NCI-H1694 treated with DMSO at 0.1 percent for 48 hours (cell line): Measurements from ENCODE around the gene MORN1.

Experiments
- DNase-seq: peaks from one replicate; lab custom pipeline; 2025; lab: John Stamatoyannopoulos, UW

The MORN1 gene

DNA sequence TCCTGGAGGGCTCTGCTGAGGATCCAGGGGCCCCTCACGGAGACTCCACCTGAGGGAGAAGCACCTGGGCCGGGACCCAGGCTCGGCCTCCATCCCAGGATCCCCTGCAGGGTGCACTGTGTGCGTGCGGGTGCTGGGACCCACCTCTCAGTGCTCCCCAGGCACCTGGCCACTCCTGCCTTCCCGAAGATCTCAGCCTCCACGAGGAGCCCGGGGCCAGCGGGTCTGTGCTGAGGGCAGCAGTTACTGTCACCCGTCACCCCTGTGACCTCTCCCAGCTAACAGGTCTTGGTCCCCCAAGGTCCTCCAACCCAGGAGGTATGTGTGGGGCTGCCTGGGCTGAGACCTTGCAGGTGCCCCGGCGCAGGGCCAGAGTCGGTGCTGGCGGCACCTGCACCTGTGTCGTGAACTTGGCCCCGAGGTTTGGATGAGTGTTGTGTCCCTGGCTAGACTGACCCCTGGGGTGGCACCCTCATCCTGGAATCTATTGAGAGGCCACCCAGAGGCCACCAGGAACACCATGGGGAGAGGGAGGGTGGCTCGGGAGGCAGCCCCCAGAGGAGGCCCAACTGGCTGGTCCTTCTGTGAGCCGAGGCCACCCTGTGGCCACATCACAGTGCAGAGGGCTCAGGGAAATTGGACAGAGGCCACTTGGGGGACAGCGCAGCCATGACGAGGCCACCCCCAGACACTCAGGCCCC is 17.7 kb downstream of the MORN1 start:
- DNase-seq = no peak

DNA sequence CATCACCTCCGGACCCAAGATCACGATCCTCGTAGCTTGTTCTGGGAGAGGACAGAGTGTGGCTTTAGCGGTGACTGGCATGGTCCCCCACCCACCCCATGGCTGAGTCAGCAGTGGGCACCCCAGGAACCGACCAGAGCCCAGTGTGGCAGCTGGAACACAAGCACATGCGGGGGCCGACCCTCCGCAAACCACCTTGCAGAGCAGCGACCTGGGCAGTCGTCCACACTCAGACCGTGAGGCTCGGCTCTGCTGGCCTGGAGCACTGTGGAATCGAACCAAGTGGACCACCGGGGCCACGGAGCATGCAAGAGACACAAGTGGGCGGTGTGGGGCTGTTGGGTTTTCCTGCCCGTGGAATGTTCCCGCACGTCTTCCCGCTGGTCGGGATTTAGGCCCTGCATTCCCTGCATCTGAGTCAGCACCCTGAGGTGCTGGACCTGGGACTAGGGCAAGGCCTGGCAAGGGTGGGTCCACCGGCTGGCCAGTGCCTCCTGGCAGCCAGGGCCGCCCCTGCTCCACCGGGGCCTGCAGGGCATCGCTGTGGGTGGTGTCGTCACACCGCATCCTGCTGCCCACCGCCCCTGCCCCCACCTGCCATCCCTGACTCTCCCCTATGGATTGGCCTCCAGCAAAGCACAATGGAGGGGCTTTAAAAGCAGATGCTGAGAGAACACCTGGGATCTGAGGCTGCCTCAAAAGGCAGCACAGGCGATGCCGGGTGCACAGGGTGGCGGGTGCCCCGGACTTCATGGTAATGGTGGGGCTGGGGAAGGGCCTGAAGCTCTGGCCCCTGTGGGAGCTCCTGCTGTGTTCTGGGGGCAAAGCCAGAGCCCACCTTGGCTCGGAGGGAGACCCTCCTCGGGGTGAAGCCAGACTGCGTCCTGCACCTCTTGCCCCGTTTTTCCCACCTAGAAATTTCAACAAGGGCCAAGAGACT is 18.5 kb downstream of the MORN1 start:
- no peak for DNase-seq

DNA sequence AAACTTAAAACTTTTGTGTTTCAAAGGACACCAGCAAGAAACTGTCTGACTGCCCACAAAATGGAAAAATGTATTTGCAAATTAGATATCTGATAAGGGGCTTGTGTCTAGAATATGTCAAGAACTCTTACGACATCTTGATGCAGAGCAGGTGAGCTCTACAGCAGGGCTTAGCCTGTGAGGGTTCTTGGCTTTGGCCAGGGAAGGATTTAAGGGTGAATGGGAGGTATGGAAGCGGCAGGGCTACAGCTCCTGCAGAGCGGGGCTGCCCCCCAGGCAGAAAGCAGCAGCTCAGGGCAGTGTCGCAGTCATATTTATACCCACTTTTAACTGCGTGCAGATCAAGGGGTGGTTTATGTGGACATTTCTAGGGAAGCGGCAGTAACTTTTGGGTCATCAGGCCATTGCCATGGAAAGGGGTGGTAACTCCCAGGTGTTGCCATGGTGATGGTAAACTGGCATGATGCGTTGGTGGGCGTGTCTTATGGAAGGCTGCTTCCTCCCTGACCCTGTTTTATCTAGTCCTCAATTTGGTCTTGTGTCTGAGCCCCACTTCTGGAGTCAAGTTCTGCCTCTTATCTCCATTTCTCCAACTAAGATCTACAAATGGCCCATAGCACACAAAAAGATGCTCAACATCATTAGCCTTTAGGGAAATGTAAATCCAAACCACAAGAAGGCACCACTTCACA is 23.2 kb downstream of the MORN1 start:
- no peak for DNase-seq

DNA sequence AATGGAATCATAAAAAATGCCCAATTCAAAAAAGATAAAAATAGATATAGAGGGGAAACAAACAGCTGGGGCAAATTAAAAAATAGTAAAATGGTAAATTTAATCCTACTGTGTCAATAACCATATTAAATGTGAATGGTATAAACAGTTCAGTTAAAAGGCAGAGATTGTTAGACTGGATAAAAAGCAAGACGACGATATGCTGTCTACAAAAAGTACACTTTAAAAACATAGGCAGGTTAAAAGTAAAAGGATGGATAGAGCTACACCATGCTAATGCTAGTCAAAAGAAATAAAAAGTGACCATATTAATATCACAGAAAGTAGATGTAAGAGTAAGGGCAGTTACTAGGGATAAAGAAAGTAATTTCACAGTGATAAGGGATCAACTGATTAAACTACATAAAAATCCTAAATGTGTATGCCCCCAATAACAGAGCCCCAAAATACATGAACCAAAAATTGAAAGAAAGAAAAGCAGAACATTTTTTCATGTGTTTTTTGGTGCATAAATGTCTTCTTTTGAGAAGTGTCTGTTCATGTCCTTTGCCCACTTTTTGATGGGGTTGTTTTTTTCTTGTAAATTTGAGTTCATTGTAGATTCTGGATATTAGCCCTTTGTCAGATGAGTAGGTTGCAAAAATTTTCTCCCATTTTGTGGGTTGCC is 27.4 kb downstream of the MORN1 start:
- no peak for DNase-seq

- no peak for DNase-seq
Measured at GRCh38 chr1:2360588-2361364, 30.6 kb downstream of the MORN1 start.

DNA sequence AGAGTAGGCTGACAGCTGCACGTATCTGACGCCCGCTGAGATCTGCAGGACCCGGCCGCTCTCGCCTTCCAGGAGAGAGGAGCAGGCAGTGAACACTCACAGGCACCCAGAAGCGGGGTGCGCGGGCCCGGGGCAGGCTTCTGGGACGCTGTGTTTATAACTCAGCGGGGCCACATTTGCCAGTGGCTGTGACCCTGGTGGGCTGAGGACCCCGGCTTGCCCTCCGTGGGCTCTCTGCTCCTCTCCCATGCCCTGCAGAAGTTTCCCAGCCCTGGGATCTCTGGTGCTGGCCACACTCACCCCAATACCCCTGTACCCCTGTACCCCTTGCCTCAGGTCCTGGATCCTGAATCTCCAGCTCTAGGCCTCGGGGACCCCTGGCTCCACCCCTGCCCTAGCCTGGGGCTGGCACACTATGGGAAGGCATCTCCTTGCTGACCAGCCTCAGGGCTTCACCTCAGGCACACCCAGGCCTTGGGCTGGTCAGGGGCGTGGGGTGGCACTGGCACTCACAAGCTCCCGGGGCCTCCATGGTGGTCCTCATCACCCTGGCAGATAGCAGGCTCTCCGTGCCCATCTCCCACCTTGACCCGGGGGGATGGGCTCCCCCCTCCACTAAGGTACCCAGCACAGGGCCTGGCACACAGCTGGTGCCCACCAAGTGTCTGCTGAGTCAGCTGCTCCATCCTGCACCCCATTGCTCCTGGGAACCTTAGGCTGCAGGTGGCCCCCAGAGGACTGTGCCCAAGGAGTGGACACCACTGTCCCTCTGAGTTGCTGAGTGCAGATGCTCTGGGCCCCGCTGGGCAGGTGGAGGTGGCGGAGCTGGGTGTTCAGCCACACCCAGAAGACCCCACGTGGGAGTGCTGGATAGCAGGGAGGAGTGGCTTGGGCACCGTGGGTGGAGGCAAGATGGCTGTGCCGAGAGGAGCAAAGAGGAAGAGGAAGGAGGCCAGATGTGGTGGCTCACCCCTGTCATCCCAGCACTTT is 32.4 kb downstream of the MORN1 start:
- DNase-seq = no peak

DNA sequence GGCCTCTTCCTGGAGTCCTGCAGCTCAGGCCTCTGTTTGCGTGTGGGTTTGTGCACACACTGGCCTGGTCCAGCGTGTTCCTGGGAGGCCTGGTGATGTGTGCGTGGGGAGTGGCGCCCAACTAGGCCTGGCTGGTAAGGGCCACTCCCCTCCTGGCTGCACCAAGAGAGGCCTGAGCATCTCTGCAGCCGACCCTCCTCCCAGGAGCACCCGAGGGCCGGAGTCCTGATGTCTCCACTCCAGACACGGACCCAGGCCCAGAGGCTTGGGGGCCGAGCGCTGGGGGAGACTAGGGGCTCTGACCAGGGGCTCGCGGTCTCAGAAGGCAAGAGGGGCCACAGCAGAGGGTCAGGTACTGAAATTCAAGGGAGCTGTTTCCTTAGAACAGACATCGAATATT is 33.3 kb downstream of the MORN1 start:
- no peak for DNase-seq

GRCh38 chr1:2356911-2357845 is 34.2 kb downstream of the MORN1 start:
- no peak for DNase-seq

- DNase-seq = no peak
Measured at GRCh38 chr1:2356401-2356800, 35.0 kb downstream of the MORN1 start.

GRCh38 chr1:2355373-2356261 is 35.7 kb downstream of the MORN1 start:
- DNase-seq = no peak

DNA sequence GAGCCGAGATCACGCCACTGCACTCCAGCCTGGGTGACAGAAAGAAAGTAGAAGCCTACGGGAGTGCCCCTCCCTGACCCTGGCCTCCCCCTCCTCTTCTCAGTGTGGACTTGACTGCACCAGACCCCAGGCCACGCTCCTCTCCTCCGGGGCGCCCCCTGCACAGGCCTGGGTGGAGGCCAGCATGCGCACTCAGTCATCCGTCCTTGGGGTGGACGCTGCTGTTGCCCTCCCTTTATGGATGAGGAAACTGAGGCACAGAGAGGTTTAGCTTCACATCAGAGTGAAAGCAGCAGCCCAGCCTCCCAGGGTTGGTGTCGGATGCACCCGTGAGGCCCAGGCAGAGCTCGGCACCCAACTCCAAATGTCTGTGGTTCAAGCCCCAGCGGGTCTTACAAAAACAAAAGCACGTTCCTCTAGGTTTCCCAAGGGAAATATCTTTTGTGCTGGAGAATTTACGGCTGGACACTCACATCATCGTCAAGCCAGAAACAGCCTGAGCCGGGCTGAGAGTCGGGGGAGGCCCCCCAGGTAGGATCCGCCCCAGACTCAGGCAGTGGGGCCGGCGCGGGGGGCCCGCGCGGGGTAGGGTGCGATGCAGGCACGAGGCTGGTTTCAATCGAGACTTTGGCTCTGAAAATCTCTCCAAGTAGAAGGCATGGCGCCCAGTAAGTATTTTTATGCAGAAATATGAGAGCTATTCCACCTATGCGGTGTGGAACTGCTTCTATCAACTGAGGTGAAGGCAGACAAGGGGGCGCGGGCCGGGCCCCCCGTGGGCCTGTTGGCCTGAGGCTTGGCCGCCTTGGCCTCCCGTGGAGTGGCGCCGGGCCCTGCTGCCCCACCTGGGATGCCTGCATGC is 36.6 kb downstream of the MORN1 start:
- DNase-seq = no peak

DNA sequence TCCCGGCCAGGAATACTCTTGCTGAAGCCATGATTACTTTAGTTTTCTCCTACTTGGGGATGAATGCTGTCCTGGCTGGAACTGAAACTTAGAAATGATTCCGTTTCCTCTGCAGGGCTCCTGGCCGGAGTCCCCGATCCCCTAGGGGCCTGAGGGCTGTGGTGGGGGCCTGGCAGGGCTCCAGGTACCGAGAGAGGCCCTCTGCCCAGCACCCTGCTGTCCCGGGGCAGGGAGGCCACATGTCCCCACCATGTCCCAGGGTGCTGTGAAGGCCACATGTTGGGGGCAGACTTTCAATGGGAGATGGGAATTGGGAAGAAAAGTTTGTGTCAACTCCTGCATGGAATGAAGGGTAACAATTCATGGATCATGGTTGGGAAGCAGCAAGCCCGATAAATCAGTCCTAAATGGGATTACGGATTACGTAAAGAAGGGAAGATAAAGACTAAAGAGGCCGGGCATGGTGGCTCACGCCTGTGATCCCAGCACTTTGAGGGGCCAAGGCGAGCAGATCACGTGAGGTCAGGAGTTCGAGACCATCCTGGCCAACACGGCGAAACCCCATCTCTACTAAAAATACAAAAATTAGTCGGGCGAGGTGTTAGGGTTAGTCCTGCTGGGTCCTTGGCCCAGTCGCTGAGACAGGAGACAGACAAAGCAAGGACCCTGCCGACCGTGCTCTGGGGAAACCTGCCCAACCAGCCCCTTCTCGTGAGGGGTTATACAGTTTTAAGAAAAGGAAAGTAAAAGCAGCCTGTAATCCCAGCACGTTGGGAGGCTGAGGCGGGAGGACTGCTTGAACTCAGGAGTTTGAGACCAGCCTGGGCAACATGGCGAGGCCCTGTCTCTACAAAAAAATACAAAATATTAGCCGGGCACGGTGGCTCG is 37.6 kb downstream of the MORN1 start:
- no peak for DNase-seq

- no peak for DNase-seq
Measured at GRCh38 chr1:2352897-2353550, 38.3 kb downstream of the MORN1 start.

GRCh38 chr1:2352341-2352896 is 38.9 kb downstream of the MORN1 start:
- no peak for DNase-seq

- no peak for DNase-seq
Measured at GRCh38 chr1:2351723-2352122, 39.6 kb downstream of the MORN1 start.
